Myocyte (in vitro differentiated cells): ENCODE results near the gene SDF2L1. TPM values are rescaled to one million over a fixed set of nuclear protein-coding genes. Genes with fewer than 3 reads are reported as not detected.
"Not testable (repeated sequence)": the region's sequence is repeated elsewhere in the genome, so short reads cannot be mapped to it uniquely, and the experiment has no call there.

ENCODE experiments used
- DNase-seq: peaks from one replicate; pipeline ENCODE4 v3.0.0-alpha.2; 2012; ENCODE audit warnings: low read depth
- microRNA counts: library from miRNA; unstranded; fragments of <30 nt; microRNA quantifications from one replicate; lab custom pipeline; 2016
- microRNA-seq: library from miRNA; unstranded; fragments of <30 nt; microRNA quantifications from one replicate; pipeline ENCODE4, GENCODE V29; 2016
- total RNA-seq: library from RNA; depleted of rRNA; stranded (reverse); fragments of >200 nt; gene quantifications from 2 replicates; pipeline ENCODE4 v1.2.3, GENCODE V29; 2014

The SDF2L1 gene
- total RNA-seq, 1 donor from 2014 or later: 63.1 TPM

DNA sequence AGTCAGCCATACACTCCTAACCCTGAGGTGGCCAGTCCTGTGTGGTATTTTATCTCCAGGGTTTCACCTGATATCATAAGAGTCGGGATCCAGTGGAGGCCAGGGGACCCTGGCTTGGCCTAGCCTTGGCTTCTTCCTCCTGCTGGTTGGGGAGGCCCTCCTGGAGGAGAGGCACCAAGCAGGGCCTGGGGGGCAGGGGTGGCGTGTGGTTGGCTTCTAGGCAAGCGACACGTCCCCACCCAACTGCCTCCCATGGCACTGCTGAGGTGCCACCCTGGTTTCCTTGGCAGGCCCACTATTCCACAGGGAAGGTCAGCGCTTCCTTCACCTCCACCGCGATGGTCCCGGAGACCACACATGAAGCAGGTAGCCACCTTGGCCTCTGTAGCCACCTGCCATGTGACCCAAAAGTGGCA, 44.1 kb downstream of the SDF2L1 start:
- no peak for DNase-seq

- no peak for DNase-seq
Measured at GRCh38 chr22:21686634-21687393, 44.7 kb downstream of the SDF2L1 start.

DNA sequence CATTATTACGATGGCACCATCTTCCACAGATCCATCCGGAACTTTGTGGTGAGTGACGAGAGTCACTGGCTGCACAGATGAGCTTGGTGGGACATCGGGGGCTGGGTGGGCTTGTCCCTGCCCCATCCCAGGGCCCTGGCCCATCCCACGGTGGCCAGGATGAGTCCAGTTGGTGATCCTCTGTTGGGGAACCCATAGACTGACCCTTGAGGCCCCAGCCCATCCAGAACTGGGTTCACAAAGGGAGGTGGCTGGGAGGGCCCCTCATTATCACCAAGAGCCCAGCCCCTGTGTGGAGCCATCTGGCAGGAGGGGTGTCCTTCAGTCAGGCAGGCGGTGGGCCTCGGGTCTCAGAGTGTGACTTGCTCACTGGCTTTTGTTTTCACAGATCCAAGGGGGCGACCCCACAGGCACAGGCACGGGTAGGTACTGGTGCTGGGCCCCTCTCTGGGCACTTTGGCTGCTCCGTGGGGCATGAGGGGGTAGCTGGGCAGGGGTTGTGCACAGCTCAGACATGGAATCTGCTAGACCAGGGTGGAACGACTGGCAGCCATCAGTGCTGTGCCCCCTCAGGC, 45.7 kb downstream of the SDF2L1 start:
- DNase-seq: no peak

DNA sequence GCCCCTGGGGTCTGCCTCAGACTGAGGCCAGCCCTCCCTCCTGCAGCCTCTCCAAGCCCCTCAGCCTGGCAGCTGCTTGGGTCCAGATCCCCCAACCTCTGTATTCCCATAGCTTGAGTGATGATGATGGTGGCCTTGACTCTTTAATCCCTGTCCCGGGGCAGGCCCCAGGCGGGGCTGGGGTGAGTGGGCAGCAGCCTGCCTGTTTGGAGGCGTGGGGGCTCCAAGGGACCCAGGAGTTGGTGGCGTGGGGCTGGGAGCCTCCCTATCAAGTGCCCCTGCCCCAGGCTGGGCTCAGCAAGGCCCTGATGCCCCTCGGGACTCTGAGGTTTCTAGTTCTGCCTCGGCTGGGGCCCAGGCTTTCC, 46.2 kb downstream of the SDF2L1 start:
- DNase-seq: no peak

GRCh38 chr22:21688706-21689381, 46.7 kb downstream of the SDF2L1 start:
- no peak for DNase-seq

GRCh38 chr22:21690401-21690801, 48.3 kb downstream of the SDF2L1 start:
- DNase-seq: peak; percentile 86

DNA sequence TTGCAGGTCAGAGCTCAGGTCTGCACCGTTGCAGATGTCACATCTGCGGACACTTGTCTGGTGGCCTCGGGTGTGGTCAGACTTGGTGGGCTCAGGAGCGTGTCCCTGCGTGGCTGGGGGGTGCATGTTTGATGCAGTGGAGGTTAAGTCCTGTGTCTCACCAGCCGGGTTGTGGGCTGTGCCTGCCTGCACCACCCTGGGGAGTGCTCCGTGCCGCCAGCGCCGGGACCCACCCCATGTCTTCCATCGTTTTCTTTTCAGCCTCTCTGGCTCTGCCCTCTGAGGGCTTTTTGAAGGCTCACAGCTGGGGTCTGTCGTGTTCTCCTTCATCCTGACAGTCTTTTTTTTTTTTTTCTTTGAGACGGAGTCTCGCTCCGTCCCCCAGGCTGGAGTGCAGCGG, 49.7 kb downstream of the SDF2L1 start:
- no peak for DNase-seq

- not testable (repeated sequence) for DNase-seq
Measured at GRCh38 chr22:21692856-21693255, 50.8 kb downstream of the SDF2L1 start.

GRCh38 chr22:21693333-21693998, 51.4 kb downstream of the SDF2L1 start:
- DNase-seq: no peak

MicroRNA genes within 50 kb of the gene (microRNA counts, 767-probe panel; counts per million panel counts)
- not detected for microRNA hsa-miR-130b-3p (lab: Ali Mortazavi, UCI)
- not detected for microRNA hsa-miR-301b (lab: Ali Mortazavi, UCI)

Small RNA genes lying within 50 kb of the gene (microRNA-seq; reads per million reads assigned to microRNA genes)
- gene MIR130B (682 reads per million, percentile 76 among the genes with 10 or more reads in this experiment), gene MIR301B (2.7 reads per million, percentile 12 among the genes with 10 or more reads in this experiment)

Other genes starting within 250 kb of the SDF2L1 start
- gene HIC2, start 224.9 kb upstream of the SDF2L1 start, total RNA-seq: 1.9 and 2.3 TPM in 2 replicates
- 0.52 and 0.75 TPM in 2 replicates for gene TMEM191C, start 174.9 kb upstream of the SDF2L1 start, total RNA-seq
- 0.42 TPM in 1 of 2 replicates, not detected in the other for gene RIMBP3C, start 90.8 kb upstream of the SDF2L1 start, total RNA-seq
- gene UBE2L3, start 74.6 kb upstream of the SDF2L1 start, total RNA-seq: 70.4 TPM in 2 replicates
- gene YDJC, start 12.3 kb upstream of the SDF2L1 start, total RNA-seq: 13.3 and 20.4 TPM in 2 replicates
- 0.13 and 0.57 TPM in 2 replicates for gene CCDC116, start 9.5 kb upstream of the SDF2L1 start, total RNA-seq
- 26.8 and 30.1 TPM in 2 replicates for gene PPIL2, start 23.7 kb downstream of the SDF2L1 start, total RNA-seq
- gene YPEL1, start 93.5 kb downstream of the SDF2L1 start, total RNA-seq: 2.6 and 7.8 TPM in 2 replicates
- 110 and 113 TPM in 2 replicates for gene MAPK1, start 225.3 kb downstream of the SDF2L1 start, total RNA-seq